ENCODE data around the gene RNF167. TPM values are rescaled to one million over a fixed set of nuclear protein-coding genes. Genes with fewer than 3 reads are reported as not detected.

The RNF167 gene
- polyA plus RNA-seq, 1 donor (not counting 4 experiments of a cell fraction or from before 2014, with no cell fraction given) = 101 TPM

DNA sequence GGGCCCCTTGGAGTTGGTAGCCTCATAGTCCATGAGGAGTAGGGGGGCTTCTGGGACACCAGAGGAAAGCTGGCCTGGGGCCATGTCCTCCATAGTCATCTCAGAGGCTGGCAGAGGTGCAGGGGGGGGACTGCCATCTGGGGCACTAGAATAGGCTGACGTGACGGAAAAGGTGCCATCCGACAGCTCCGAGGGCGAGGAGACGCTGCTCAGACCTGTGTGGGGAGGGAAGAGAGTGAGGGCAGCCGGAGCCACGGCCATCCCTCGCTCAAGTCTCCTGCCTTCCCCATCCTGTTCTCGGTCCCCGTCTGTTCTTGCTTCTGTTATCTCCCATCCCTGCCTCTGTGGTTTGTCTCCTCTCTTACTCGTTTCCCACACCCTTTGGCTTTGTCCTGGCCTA is 32.3 kb downstream of the RNF167 start:
- dilution Hi-C loops (cut with MboI; ENCODE audit: extremely low pct_ligation_motif_present, low sequenced_read_pairs) = no loop called here
- Histone ChIP-seq H3K9me3 (ENCODE audit: control insufficient read depth, low read depth, low read length) (no peaks in the 10 kb centered on the region), H3K27ac (ENCODE audit: control insufficient read depth, insufficient read depth, low read length) (no peak overlapping the region), H3K4me1 (ENCODE audit: control insufficient read depth, extremely low read depth, insufficient read depth, low read length) (peaks cover 20% of the 10 kb centered on the region), H3K36me3 (ENCODE audit: control insufficient read depth in 2 of 2, extremely low read depth in 1 of 2, insufficient read depth in 2 of 2, low read length in 2 of 2) (peaks cover 25 to 44% of the 10 kb centered on the region in 2 experiments), H2AFZ (ENCODE audit: control insufficient read depth, low read length) (no peak overlapping the region), H3K9ac (ENCODE audit: control insufficient read depth, extremely low read depth, insufficient read depth, low read length) (no peak overlapping the region), H3K27me3 (ENCODE audit: control insufficient read depth, extremely low read depth, insufficient read depth, low read length) (no peaks in the 10 kb centered on the region), H3K9me1 (ENCODE audit: control insufficient read depth, extremely low read depth, insufficient read depth, low read length) (no peaks in the 10 kb centered on the region), H3K79me2 (ENCODE audit: control insufficient read depth, insufficient read depth, low read length) (no peaks in the 10 kb centered on the region), H4K20me1 (ENCODE audit: control insufficient read depth, extremely low read depth, insufficient read depth, low read length) (no peaks in the 10 kb centered on the region), H3K4me2 (ENCODE audit: control insufficient read depth, extremely low read depth, insufficient read depth, low read depth, low read length) (no peak overlapping the region), H3K4me3 (ENCODE audit: control insufficient read depth in 2 of 3, extremely low read depth in 1 of 3, insufficient read depth in 2 of 3, low read depth in 1 of 3, low read length in 3 of 3) (no peak overlapping the region)
- TF ChIP-seq, protein P1, sequence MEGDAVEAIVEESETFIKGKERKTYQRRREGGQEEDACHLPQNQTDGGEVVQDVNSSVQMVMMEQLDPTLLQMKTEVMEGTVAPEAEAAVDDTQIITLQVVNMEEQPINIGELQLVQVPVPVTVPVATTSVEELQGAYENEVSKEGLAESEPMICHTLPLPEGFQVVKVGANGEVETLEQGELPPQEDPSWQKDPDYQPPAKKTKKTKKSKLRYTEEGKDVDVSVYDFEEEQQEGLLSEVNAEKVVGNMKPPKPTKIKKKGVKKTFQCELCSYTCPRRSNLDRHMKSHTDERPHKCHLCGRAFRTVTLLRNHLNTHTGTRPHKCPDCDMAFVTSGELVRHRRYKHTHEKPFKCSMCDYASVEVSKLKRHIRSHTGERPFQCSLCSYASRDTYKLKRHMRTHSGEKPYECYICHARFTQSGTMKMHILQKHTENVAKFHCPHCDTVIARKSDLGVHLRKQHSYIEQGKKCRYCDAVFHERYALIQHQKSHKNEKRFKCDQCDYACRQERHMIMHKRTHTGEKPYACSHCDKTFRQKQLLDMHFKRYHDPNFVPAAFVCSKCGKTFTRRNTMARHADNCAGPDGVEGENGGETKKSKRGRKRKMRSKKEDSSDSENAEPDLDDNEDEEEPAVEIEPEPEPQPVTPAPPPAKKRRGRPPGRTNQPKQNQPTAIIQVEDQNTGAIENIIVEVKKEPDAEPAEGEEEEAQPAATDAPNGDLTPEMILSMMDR (optimal IDR thresholded peaks at IDR 0.05 in 1 of 3, IDR thresholded peaks at IDR 0.05 in 1 of 3, conservative IDR thresholded peaks at IDR 0.05 in 1 of 3; ENCODE audit: extremely low read depth in 1 of 3, insufficient read depth in 2 of 3, low read length in 3 of 3) = no peak
- no peak for TF ChIP-seq EZH2 (IDR thresholded peaks at IDR 0.05; ENCODE audit: low read length)
- DNase-seq (ENCODE audit: low read depth, low spot score) (no peak), FAIRE-seq (no peak)

DNA sequence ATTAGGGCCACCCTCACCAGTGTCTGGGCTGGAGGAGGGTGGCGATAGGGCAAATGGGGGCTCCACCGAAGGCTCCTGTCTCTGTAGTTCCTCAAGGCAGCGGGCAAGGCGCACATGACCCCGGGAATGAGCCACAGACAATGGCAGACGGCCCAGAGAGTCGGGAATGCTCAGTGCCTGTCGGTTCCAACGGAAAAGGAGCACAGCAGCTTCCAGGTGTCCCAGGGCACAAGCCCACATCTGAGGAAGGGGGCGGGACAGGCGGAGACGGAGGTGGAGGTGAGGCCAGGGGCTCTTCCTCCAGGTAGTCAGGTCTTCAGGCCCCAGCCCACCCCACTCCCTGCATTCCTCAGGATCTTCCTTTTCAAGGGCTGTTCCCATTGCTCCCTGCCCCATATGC is 32.7 kb downstream of the RNF167 start:
- Histone ChIP-seq H3K9me3 (ENCODE audit: control insufficient read depth, low read depth, low read length) (no peaks in the 10 kb centered on the region), H3K27ac (ENCODE audit: control insufficient read depth, insufficient read depth, low read length) (no peak overlapping the region), H3K4me3 (ENCODE audit: control insufficient read depth in 2 of 3, extremely low read depth in 1 of 3, insufficient read depth in 2 of 3, low read depth in 1 of 3, low read length in 3 of 3) (no peak overlapping the region), H2AFZ (ENCODE audit: control insufficient read depth, low read length) (no peak overlapping the region), H3K79me2 (ENCODE audit: control insufficient read depth, insufficient read depth, low read length) (no peaks in the 10 kb centered on the region), H4K20me1 (ENCODE audit: control insufficient read depth, extremely low read depth, insufficient read depth, low read length) (no peaks in the 10 kb centered on the region), H3K4me1 (ENCODE audit: control insufficient read depth, extremely low read depth, insufficient read depth, low read length) (peaks cover 20% of the 10 kb centered on the region), H3K36me3 (ENCODE audit: control insufficient read depth in 2 of 2, extremely low read depth in 1 of 2, insufficient read depth in 2 of 2, low read length in 2 of 2) (peaks cover 29 to 48% of the 10 kb centered on the region in 2 experiments), H3K9ac (ENCODE audit: control insufficient read depth, extremely low read depth, insufficient read depth, low read length) (no peak overlapping the region), H3K9me1 (ENCODE audit: control insufficient read depth, extremely low read depth, insufficient read depth, low read length) (no peaks in the 10 kb centered on the region), H3K4me2 (ENCODE audit: control insufficient read depth, extremely low read depth, insufficient read depth, low read depth, low read length) (no peak overlapping the region), H3K27me3 (ENCODE audit: control insufficient read depth, extremely low read depth, insufficient read depth, low read length) (no peaks in the 10 kb centered on the region)
- TF ChIP-seq EZH2 (IDR thresholded peaks at IDR 0.05; ENCODE audit: low read length) = no peak
- TF ChIP-seq, protein P1 (optimal IDR thresholded peaks at IDR 0.05 in 1 of 3, IDR thresholded peaks at IDR 0.05 in 1 of 3, conservative IDR thresholded peaks at IDR 0.05 in 1 of 3; ENCODE audit: extremely low read depth in 1 of 3, insufficient read depth in 2 of 3, low read length in 3 of 3) = no peak
- dilution Hi-C loops (cut with MboI; ENCODE audit: extremely low pct_ligation_motif_present, low sequenced_read_pairs) = no loop called here
- FAIRE-seq (no peak), DNase-seq (ENCODE audit: low read depth, low spot score) (no peak)

Measured in keratinocyte (primary cell).